ENCODE results near the gene FMN1.

The FMN1 gene

DNA sequence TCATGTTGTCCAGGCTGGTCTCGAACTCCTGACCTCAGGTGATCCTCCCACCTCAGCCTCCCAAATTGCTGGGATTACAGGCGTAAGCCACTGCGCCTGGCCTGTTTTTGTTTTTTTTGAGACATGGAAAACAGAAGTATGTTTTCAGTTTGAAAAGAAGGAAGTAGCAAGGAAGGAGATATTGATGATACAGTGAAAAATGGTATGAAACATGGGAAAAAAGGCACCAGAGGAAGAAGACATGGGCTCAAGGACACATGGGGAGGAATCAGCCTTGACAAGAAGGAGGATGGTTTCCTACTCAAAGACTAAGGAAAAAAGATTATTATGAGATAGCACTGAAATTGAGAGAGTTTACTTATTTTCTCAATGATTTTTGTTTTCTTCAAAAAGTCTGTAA lies 30.7 kb downstream of the FMN1 start:
- FAIRE-seq = no peak
- TF ChIP-seq POLR2AphosphoS5 (IDR thresholded peaks at IDR 0.05; ENCODE audit: low read depth, low read length) = no peak
- no peak for TF ChIP-seq POLR2A (IDR thresholded peaks at IDR 0.05; ENCODE audit: low read depth, low read length)
- TF ChIP-seq TAF1 (IDR thresholded peaks at IDR 0.05; ENCODE audit: borderline replicate concordance, low read depth, low read length) = no peak

DNA sequence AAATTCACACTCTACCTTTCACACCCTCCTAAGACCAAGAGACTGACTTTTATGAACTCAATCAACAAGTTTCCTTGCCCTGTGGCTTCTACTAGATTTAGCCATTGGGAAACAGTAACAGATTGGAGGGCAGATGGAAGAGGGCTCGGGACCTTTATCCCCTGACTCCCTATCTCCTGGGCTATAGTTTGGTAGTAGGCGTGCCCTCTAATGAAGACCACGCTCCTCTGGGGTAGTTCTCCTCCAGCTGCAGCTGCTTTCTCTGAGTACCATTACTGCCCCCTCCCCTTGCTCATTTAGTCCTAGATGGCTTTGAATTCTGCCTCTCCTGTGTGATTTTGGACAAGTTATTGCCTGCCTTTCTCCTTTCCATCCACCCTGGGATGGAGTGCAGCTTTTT lies 33.3 kb downstream of the FMN1 start:
- TF ChIP-seq TAF1 (IDR thresholded peaks at IDR 0.05; ENCODE audit: borderline replicate concordance, low read depth, low read length) (no peak), POLR2A (IDR thresholded peaks at IDR 0.05; ENCODE audit: low read depth, low read length) (no peak), POLR2AphosphoS5 (IDR thresholded peaks at IDR 0.05; ENCODE audit: low read depth, low read length) (no peak)
- FAIRE-seq (no peak), DNase-seq (ENCODE audit: insufficient read length) (no peak)

More for the DNA sequence above, 30.7 kb downstream of the FMN1 start:
- no peak for DNase-seq (ENCODE audit: insufficient read length)

DNA sequence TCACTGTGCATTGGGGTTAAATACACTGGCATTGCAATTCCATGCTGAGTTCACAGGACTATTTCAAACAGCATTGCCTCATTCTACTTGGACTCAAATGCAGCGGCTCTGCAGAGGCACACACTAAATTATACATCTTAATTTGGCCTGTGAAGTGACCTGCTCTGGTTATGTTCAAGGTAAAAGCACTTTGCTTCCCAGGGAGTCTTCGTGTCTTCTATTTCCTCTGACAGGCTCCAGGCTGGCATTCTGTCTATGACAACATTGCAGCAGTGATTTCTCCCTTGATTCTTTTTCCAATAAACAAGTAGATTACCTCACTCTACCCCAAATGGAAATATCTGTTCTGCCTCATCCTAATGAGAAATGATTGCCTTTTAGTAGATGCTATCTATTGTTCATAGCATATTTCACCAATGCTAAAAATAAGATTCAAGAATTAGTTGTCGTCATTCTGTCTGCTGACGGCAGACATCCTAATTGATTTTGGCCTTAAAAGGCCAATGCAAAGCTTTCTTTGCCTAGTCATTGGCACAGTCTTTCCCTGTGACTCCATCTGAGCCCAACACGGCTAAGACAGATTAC lies 33.8 kb downstream of the FMN1 start:
- TF ChIP-seq TAF1 (IDR thresholded peaks at IDR 0.05; ENCODE audit: borderline replicate concordance, low read depth, low read length) (no peak), POLR2A (IDR thresholded peaks at IDR 0.05; ENCODE audit: low read depth, low read length) (no peak), POLR2AphosphoS5 (IDR thresholded peaks at IDR 0.05; ENCODE audit: low read depth, low read length) (no peak)
- FAIRE-seq (no peak), DNase-seq (ENCODE audit: insufficient read length) (no peak)

DNA sequence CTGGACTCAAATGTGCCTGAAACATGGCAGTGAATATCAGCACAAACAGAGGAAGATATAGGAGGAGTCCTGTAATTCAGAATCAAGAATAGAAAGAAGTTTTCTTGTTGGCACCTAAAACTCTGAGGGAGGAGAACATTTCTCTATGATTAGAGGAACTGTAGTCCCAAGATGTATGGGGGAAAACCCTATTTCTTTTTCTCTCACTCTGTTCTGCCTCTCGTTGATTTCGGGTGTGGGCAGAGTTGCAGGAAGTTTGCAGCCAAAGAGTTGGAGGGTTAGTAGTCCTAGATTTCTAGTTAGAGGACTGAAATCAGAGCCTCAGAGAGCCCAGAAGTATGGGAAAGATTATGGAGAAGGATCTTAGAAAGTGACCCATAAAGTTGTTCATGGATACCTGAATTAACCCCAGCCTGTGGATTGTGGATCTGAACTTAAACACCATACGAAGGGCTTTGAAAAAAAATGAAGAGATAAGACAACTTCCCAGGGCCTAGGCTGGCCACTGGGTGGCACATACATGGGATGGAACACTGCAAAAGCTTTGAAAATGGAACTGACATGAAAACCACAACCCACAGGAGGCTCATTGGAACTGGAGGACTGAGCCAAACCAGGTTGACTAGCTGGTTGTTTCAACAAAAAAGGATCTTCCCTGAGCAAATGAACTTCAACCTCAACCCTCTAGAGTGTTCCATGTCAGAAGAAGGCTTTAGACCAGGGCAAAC lies 34.6 kb downstream of the FMN1 start:
- DNase-seq (ENCODE audit: insufficient read length) (no peak), FAIRE-seq (no peak)
- TF ChIP-seq TAF1 (IDR thresholded peaks at IDR 0.05; ENCODE audit: borderline replicate concordance, low read depth, low read length) (no peak), POLR2AphosphoS5 (IDR thresholded peaks at IDR 0.05; ENCODE audit: low read depth, low read length) (no peak), POLR2A (IDR thresholded peaks at IDR 0.05; ENCODE audit: low read depth, low read length) (no peak)

DNA sequence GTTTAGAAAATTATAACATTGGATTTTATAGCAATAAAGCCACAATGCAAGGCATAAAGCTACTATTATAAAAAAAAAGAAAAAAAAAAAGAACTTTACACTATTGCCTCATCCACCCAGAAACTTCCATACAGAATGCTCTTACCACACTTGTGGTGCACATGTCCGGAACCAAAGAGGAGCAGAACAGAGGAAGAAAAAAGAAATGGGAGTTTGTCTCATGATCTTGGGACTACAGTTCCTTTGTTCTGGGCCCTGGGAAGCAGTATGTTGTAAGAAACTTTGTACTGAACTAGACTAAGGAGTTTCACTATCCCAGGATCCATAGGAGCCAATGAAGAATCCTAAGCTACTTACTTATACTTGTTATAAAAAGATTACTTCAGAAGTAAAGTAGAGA lies 36.1 kb downstream of the FMN1 start:
- FAIRE-seq (no peak), DNase-seq (ENCODE audit: insufficient read length) (no peak)
- TF ChIP-seq TAF1 (IDR thresholded peaks at IDR 0.05; ENCODE audit: borderline replicate concordance, low read depth, low read length) = no peak
- TF ChIP-seq POLR2A (IDR thresholded peaks at IDR 0.05; ENCODE audit: low read depth, low read length) = no peak
- no peak for TF ChIP-seq POLR2AphosphoS5 (IDR thresholded peaks at IDR 0.05; ENCODE audit: low read depth, low read length)

DNA sequence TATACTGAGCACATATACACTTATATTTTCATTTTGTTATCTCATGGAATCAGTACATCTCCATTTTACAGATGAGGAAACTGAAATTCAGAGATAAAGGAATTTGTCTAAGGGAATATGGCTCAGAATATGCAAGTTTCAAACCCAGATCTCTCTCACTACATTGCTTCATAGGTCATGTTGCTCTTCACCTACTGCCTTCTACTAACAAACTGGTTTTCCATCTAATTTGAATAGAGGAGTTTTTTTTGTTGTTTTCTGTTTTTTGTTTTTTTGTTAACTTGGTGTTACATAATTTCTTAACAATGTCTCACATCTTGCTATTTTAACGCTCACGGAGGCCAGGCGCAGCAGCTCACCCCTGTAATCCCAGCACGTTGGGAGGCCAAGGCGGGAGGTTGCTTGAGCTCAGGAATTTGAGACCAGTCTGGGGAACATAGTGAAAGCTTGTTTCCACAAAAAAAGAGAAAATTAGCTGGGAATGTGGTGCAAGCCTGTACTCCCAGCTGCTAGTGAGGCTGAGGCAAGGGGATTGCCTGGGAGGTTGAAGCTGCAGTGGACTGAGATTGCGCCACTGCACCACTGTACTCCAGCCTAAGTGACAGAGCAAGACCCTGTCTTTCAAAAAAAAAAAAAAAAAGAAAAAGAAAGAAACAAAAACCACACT lies 37.0 kb downstream of the FMN1 start:
- no peak for TF ChIP-seq POLR2A (IDR thresholded peaks at IDR 0.05; ENCODE audit: low read depth, low read length)
- TF ChIP-seq TAF1 (IDR thresholded peaks at IDR 0.05; ENCODE audit: borderline replicate concordance, low read depth, low read length) = no peak
- no peak for TF ChIP-seq POLR2AphosphoS5 (IDR thresholded peaks at IDR 0.05; ENCODE audit: low read depth, low read length)
- no peak for DNase-seq (ENCODE audit: insufficient read length)
- no peak for FAIRE-seq

DNA sequence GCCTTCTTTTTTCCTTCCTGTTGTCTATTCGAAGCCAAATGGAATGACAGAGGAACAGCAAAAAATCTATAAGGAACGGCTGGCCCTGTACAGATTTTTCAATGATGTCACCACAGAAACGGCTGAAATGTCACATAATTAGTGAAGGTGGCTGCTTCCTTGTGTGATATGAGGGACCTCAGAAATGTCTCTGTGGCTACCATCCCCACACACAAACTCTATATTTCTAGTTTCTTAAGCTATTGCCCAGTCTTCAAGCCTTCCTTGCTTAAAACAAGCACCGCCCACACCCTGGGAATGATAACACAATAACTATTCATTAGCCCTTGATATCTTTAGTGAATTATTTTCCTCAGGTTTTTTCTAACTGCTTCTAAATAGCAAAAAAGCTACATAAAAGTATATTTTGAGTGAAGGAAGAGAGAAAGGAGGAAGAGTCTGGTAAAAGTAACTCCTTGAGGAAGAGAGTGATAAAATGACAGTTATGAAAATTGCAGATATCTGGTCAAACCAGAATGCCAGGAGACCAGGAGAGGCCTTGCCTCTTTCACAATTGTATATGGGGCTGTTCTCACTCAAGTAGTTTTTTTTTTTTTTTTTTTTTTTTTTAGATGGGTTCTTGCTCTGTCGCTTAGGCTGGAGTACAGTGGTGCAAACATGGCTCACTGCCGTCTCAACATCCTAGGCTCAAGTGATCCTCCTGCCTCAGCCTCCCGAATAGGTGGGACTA lies 38.7 kb downstream of the FMN1 start:
- FAIRE-seq = no peak
- TF ChIP-seq TAF1 (IDR thresholded peaks at IDR 0.05; ENCODE audit: borderline replicate concordance, low read depth, low read length) (no peak), POLR2AphosphoS5 (IDR thresholded peaks at IDR 0.05; ENCODE audit: low read depth, low read length) (no peak), POLR2A (IDR thresholded peaks at IDR 0.05; ENCODE audit: low read depth, low read length) (no peak)
- DNase-seq (ENCODE audit: insufficient read length) = no peak

DNA sequence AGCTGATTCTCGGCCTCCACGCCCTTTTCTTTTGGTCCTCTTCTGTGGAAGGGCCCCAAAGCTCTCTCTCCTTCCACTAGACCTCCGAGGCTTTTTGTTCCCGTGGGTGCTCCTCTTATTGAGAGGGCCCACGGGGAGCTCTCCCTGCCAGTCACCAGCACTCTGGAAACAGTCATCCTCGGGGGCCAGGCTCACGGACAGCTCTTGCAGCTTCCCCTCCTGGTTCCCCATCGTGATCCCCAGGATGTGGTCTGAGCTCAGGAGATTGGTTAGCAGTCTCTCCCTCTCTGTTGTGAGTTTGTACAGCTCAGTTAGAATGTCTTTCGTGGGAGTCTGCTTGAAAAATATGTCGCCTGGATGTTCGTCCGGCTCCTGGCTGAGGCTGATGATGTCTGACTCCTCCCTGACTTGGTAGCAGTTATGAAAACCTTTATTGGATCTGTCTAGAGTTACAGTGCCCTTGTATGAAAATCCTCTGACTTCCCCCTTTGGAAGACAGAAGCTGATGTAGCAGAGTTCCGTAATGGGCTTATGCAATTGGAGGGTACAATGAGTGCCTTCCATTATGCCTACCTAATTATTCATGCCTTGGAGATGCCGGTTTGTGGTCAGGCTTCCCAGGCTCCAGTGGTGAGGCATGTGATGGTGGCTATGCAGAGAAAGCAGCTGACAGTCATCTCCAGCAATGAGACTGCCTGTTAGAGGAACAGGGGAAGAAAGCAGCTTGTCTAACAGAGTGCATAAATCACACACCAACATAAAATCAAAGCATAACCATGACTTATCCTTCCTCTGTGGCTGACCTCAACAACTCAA lies 40.0 kb downstream of the FMN1 start:
- TF ChIP-seq TAF1 (IDR thresholded peaks at IDR 0.05; ENCODE audit: borderline replicate concordance, low read depth, low read length) (no peak), POLR2AphosphoS5 (IDR thresholded peaks at IDR 0.05; ENCODE audit: low read depth, low read length) (no peak), POLR2A (IDR thresholded peaks at IDR 0.05; ENCODE audit: low read depth, low read length) (no peak)
- DNase-seq (ENCODE audit: insufficient read length) (no peak), FAIRE-seq (no peak)

DNA sequence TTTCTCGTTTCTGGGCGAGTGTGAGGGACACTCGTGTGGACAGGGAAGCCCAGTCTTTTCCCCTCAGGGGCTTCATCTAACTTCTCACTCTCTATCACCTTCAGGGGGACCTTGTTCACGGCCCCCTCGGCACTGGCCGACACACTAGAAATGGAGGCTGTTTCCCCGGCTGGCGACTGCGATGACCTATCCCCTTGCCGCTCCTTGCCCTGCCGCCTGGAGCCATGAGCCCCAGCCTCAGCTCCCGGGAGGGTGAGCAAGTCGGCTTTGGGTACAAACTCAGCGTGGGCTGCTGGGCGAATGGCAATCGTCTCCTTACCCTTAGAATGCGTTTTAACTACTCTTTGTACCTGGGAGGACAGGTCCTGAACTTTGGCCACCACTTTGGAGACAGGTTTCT lies 41.0 kb downstream of the FMN1 start:
- DNase-seq (ENCODE audit: insufficient read length) (no peak), FAIRE-seq (no peak)
- TF ChIP-seq POLR2AphosphoS5 (IDR thresholded peaks at IDR 0.05; ENCODE audit: low read depth, low read length) (no peak), POLR2A (IDR thresholded peaks at IDR 0.05; ENCODE audit: low read depth, low read length) (no peak), TAF1 (IDR thresholded peaks at IDR 0.05; ENCODE audit: borderline replicate concordance, low read depth, low read length) (no peak)

DNA sequence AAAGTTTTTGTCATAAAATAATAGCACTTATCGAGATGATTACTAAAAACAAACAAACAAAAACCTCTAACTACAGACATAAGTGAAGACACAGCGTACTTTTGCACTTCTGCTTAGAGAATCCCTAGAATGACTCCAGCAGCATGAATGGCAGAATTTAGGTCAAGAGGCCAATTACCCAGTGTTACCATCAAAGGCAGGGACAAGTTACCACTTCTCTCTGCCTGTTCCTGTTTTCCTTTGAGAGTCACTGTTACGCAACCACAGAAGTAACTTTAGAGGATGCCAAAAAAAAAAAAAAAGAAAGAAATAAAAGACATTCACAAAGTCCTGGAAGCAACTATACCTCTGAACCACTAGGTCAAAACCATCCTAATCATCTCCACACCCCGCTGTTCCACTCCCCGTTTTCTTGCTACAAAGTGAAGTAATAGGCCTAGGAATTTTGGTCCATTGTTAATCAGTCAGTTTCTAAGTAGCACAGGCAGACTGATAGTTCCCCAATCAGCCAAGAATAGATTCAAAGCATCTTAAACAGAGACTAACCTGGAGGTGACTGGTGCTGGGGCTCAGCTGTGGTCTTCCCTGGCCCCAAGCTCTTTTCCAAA lies 41.9 kb downstream of the FMN1 start:
- FAIRE-seq (no peak), DNase-seq (ENCODE audit: insufficient read length) (no peak)
- no peak for TF ChIP-seq POLR2A (IDR thresholded peaks at IDR 0.05; ENCODE audit: low read depth, low read length)
- TF ChIP-seq TAF1 (IDR thresholded peaks at IDR 0.05; ENCODE audit: borderline replicate concordance, low read depth, low read length) = no peak
- TF ChIP-seq POLR2AphosphoS5 (IDR thresholded peaks at IDR 0.05; ENCODE audit: low read depth, low read length) = no peak

Measured in GM12892 (cell line).